HG02973 (cell line): ENCODE results near the gene COA1.
"Not testable (repeated sequence)": the region's sequence is repeated elsewhere in the genome, so short reads cannot be mapped to it uniquely, and the experiment has no call there.

Experiments used
- ATAC-seq: cut with Tn5 transposase; IDR thresholded peaks from one replicate; pipeline ENCODE4 v1.9.1; 2021; ENCODE audit warnings: moderate library complexity; ENCODE audit not compliant: unreplicated experiment

The COA1 gene

DNA sequence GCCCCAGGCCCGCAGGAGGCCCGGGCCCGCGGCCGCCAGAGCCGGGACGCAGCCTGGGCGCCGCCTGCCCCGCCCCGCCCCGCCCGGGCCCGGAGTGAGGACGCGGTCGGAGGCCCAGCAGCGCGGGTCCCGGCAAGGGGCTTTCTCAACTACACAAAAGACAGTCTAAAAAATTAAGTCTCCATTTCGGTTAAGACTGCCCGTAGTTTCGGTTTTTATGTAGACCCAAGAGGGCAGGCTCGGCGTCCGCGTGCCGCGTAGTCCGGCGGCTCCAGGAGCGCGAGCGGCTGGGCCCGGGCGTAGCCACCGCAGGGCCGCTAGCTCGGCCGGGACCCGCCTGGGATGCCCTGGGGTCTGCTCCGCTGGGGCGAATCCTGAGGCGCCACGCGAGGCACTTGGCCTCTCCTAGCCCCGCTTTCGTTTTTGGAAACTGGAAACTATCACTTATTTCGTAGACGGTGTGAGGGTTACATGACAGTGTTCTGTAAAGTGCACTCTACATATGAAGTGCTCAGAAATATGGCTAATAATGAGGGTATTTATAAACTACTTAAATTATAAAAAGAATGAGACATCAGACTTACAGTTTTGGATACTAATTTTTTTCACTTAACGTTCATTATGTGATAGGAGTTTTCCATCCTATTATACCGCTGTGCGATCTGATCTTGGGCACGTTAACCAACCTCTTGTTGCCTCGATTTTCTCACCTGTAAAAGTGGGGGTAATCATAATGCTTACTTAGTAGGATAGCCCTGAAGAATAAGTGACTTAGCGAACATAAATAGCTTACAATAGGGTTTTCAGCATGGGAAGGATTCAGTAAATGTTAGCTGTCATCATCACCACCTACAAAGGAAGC lies 29.7 kb upstream of the COA1 start:
- ATAC-seq, result peak; percentile 45

DNA sequence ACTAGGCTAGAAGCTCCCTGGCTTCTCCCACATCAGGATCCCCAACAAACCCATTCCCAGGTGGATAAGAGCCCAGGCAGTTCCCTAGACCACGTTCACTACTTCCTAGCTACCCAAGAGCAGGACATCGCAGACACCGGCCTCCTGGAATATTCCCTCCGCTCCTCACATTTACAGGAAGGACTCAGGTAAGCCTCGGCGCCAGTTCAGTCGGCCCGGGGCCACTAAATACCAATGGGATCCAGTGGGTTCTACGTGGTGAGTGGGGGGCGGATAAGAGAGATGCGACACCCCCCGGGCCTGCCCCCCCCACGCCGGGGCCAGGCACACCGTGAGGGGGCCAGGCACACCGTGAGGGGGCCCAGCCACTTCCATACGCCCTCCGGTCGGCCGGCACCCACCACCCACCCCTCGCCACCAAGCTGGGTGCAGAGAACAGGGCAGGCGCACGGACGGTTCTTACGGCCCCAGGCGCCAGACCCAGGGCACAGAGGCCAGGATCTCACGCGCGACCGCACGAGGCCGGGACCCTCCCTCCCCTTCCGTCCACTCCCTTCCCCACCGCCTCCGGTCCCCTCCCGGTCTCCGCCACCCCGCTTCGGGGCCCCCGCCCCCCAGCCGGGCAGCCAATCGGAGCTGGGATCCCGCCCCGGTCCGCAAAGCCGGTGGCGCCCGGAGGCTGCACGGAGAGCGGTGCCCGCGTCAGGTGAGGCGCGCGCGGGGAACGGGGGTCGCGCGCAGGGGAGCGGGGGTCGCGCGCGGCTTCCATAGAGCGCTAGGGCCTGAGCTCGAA lies 28.9 kb upstream of the COA1 start, which contains the start of gene BLVRA:
BLVRA (plus strand) TSS at position 652 of the 793 bp plus-strand sequence. CDS start 12,479 bp downstream, outside the sequence.
- ATAC-seq, result peak; percentile 46

DNA sequence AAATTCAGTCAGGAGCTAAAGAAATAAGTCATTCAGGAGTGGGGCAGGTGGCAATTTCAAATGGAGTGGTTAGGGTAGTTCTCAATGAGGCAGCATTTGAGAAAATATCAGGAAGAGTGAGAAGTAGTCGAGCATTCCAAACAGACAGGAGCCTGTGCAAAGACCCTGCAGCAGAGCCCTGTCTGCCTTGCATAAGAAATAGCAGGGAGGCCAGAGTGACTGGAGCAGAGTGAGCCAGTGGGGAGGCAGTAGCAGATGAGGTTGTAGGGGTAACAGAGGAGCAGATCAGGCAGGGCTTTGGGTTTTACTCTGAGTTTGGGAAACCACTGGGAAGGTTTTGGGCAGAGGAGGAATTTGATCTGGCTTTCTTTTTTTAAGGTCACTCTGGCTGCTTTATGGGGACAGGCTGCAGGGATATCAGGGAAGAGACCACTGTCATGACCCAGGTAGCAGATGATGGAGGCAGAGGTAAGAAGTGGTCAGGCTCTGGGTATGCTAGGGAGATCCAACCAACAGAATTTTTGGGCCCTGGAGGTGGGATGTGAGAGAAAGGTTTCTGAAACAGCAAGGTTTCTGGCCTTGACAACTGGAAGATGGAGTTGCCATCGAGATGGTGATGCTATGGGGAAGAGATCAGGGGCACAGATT lies 27.9 kb upstream of the COA1 start:
- ATAC-seq, result no peak

DNA sequence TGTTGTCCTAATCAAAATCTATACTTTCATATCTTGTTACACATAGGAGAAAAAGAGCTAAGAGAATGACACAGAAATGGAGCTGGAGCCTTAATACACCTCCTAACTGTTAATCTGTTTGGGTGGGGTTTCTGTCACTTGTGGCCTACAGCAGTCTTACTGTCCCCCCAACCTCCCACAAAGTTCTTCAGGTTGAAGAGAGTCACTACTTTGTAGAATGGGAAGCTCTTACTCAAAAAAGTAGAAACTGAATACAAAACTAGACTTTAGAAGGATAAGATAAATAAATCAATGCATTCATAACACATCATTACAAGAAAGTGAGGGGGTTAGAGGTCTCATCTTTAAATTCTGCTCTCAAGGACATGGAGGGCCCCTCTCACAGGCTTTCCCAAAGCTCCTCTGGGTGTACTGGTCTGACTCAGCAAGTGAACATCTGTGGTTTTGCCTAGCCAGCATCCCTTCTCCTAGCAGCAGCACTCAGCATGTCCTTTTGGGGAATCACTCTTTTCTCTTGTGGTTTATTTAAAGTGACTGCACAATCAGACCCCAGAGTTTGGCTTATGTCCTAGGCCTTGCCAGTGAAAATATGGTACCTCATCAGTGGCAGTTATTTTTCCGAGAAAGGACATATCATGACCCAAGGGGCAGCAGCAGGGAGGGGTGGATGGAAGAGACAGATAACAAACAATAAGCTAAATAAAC lies 27.2 kb upstream of the COA1 start:
- ATAC-seq, result no peak

DNA sequence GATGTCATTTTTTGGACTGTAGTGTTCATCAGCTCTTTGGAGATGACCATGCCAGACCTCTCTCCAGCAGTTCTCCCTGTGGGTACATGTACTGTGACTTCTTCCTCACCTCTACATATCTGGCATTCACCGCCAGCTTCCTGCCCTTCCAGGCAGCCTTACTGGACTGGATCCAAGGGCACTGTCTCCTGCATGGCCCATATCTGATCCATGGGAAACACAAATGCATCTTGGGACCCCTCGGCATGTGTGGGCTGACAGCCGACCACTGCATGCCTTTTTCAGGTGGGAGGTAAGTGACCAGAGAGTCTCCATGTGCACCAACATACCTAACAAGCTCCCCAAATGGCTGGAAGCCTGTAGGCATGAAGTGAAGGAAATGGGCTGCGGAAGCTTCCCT lies 25.3 kb upstream of the COA1 start:
- no peak for ATAC-seq

DNA sequence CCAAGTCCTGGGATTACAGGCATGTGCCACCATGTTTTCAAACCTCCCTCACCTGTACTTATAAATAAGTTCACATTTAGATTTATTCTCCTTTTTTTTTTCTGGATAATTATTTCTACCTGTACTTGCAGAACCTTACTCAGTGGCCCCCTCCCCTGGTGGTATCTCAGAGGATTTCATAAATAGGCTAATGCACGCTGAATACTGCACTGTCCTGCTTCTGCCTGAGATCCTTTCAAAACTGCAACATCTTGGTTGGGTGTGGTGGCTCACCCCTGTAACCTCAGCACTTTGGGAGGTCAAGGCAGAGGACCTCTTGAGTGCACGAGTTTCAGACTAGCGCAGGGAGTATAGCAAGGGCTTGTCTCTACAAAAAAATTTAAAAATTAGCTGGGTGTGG lies 24.5 kb upstream of the COA1 start:
- no peak for ATAC-seq

DNA sequence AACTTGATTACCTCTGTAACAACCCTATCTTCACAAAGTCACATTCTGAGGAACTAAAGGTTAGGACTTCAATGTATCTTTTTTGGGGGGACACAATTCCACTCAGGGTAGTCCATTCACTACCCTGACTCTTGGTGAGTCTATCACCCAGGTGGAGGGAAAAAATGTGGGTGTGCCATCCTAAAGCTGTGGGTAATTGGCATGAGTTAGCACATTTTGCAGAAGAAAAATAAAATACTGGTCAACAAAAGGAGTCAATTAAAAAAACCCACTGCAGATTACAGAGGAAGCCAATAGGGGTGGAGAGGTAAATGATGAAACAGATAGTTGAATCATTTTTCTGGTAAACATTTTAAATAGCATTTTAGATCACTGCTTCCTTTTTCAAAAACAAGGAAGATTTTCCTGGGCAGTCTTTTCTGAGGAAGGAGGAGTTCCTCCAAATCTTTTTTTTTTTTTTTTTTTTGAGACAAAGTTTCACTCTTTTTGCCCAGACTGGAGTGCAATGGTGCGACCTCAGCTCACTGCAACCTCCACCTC lies 24.0 kb upstream of the COA1 start:
- ATAC-seq, result no peak

DNA sequence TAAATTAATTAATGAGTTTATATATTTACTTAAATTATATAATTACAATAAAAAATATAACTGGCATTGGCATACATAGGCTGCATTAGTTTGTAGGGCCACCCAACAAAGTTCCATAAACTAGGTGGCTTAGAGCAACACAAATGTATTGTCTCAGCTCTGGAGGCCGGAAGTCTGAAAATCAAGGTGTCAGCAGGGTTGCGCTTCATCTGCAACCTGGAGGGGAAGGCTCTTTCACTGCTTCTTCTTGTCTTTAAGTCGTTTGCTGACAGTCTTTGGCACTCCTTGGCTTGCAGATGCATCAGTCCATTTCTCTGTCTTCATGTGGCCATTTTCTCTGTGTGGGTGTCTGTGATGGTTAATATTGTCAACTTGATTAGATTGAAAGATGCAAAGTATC lies 23.1 kb upstream of the COA1 start:
- no peak for ATAC-seq

DNA sequence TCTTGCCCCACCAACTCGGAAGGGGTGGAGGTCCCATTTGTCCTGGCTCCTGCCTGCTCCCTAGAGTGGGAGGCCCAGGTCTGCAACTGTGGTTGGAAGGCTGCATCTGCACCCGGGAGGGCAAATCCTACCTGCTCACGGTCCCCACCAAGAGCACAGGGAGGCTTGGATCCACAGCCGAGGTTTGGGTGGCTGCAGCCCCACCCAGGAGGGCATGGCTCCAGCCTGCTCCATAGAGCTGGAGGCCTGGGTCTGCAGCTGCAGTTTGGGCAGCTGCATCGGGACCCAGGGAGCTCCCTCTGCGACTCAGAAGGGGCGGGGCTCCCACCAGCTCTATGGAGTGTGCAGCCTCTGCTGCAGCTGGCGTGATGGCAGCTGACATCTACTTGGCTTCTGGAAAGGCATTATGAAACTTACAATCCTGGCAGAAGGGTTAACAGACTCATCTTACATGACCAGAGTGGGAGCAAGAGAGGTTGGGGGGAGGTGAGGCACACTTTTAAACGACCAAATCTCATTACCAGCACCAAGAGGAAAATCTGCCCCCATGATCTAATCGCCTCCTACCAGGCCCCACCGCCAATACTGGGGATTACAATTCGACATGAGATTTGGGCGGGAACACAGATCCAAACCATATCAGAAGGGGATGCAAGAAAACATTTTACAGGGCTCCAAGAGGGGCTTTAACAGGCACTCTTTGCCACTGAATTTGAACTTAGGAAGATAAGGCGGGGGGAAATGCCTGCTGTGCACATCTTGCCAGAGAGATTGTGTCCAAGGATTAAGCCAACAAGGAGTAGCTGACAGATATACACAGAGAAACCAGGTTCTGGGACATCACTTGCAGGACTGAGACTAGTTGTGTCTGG lies 20.9 kb upstream of the COA1 start:
- no peak for ATAC-seq

DNA sequence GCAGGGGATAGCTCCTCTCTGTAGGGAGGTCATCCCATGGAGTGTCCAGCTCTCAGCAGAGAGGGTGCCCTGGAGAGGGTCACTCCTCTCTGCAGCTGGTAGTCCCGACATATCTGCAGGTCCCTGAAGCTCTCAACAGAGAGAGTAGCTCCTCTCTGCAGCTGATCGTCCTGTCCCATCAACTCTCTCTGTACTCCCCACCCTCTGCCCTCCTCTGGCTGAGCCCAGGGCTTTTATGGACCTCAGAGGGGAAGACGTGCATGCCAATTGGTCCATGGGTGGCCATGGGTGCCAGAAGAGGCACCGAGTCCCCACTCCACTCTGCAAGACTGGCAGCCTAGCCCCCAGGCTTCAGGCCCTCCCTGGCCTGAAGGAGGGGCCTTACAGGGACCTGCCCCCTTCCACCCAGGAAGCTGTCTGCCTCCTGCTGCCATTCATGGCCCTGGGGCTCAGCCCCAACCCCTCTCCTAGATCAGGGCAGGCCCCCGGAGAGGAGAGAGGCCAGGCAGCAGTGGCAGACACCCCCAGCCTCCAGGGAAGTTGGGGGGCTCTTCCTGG lies 20.1 kb upstream of the COA1 start:
- ATAC-seq, result no peak

DNA sequence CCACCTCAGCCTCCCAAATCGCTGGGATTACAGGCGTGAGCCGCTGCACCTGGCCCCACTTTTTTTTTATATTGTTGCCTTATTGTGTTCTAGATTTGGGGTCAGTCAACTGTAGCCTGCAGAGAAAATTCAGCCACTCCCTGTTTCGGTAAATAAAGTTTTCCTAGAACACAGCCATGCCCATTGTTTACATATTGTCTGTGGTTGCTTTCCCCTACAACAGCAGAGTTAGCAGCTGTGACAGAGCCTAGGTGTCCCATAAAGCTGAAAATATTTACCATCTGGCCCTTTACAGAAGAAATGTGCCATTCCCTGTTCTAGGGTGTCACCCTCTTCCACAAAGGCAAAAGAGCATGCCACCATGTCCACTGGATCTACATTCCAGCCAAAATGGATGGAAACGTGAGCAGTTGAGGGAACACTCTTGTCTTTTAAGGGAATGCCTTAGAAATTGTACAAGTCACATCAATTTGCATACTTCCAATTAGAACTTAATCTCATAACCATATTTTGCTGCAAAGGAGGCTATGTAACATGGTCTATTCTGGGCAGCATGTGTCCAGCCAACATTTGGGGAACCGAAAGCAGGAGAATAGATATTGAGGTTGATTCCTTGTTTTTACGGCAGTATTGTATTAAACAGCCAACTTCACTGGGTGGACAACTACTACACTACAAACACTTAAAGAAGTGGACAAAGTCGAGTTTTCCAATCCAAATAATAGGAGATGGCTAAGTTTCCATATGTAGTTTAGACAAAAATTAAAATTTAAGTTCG lies 18.2 kb upstream of the COA1 start:
- ATAC-seq, result no peak

DNA sequence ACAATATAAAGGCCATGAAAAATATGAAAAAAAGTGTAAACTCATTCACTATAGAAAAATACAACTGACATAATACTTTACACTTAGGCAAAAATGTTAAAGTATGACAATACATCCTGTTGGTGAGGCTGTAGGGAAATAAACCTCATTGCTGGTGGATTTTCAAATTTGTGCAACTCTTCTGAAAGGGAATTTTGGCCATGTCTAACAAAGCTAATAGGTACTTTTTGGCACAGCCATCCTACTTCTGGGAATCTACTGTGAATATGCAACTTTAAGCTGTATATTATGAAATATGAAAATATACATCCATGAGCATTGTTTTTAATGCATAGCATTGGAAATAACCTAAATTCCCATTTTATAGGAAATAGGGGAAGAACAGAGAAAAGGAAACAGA lies 13.4 kb upstream of the COA1 start:
- ATAC-seq, result no peak

DNA sequence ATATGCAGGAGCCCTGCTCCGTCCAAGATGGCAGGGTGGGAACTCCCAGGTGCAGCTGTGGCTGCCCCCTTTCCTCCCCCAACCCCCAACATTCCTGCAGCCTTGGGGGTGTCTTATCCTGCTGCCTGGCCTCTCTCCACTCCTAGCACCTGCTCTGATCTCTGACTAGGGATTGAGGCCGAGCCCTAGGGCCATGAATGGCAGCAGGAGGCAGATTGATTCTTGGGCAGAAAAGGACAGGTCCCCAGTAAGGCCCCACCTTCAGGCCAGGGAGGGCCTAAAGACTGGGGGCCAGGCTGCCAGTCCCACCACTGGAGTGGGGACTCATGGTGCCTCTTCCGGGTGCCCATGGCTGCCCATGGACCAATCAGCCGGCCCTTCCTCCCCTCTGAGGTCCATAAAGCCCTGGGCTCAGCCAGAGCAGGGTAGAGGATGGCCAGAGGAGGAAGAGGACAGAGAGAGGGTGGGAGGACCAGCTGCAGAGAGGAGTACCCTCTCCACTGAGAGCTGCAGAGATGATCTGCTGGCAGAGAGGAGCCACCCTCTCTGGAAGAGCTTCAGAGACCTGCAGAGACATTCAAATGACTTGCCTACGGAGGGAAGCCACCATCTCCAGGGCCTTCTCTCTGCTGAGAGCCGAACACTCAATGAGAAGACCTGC lies 8.3 kb upstream of the COA1 start:
- ATAC-seq, result no peak

DNA sequence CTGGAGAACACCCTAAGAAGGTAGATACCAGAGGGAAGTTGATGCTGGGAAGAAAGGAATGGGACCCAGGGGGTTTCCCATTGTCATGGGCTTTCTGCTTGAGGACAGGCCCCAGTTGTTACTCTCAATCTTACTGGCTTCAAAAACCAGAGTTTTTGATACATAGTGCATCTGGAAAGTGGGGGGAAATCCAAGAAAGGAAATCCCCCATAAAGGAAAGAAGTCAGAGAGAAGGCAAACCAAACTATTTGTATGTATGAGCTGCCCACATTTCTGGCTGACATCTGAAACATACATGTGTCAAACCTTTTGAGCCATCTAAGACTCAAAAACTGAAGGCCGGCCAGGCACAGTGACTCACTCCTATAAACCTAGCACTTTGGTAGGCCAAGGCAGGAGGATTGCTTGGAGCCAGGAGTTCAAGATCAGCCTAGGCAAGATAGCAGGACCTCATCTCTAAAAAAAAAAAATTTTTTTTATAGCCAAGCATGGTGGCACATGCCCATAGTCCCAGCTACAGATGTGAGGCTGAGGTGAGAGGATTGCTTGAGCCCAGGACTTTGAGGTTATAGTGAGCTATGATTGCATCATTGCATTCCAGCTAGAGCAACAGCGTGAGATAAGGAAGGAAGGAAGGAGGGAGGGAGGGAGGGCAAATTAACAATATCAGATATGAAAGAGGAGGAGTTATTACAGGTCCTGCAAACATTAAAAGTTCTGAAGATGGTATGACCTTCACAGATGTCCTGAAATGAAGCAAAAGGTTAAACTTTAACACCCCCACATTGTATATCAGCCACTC lies 6.7 kb upstream of the COA1 start:
- peak; percentile 69 for ATAC-seq

DNA sequence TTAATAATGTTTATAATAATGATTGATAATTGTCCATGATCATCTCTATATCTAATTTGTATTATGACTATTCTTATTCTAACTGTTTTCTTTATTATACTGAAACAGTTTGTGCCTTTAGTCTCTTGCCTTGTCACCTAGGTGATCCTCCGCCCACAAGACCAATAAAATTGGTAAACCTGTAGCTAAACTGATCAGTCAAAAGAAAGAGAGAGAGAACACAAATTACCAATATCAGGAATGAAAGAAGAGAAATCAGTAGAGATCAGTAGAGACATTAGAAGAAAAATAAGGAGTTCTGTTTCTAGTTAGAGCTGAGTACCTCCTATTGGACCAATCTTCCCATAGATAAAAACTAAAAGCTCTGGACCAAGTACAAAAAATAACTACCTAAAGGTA lies 6.1 kb upstream of the COA1 start:
- ATAC-seq, result peak; percentile 9

DNA sequence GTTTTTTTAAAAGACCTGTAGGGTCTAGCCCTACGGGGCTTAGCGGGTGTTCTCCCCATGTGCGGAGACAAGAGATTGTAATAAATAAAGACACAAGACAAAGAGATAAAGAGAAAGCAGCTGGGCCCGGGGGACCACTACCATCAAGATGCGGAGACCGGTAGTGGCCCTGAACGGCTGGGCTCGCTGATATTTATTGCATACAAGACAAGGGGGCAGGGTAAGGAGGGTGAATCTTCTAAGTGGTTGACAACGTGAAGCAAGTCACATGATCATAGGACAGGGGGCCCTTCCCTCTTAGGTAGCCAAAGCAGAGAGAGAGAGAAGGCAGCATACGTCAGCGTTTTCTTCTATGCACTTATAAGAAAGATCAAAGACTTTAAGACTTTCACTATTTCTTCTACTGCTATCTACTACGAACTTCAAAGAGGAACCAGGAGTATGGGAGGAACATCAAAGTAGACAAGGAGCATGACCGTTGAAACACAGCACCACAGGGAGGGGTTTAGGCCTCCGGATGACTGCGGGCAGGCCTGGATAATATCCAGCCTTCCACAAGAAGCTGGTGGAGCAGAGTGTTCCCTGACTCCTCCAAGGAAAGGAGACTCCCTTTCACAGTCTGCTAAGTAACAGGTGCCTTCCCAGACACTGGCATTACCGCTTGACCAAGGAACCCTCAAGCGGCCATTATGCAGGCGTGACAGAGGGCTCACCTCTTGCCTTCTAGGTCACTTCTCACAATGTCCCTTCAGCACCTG lies 5.4 kb upstream of the COA1 start:
- not testable (repeated sequence) for ATAC-seq

DNA sequence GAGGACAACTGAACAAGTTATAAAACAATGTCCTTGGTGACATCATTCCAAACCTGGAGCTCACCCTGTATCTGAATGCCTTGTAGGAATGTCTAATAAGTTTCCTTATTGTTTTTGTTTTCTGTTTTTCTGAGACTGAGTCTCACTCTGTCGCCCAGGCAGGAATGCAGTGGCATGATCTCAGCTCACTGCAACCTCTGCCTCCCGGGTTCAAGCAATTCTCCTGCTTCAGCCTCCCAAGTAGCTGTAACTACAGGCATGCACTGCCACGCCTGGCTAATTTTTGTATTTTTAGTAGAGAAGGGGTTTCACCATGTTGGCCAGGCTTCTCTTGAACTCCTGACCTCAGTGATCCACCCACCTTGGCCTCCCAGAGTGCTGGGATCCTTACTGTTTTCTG lies 2.2 kb upstream of the COA1 start:
- not testable (repeated sequence) for ATAC-seq
